PC-3 (cell line): ENCODE results near the gene ASTN2.

Experiments
- CTCF ChIP-seq: fragments of 300-600 bp; sonication (generic); conservative IDR thresholded peaks from 2 replicates; pipeline ENCODE4 v1.5.1; 2017; ENCODE audit warnings: antibody characterized with exemption, low read depth, mild to moderate bottlenecking, low read length
- EZH2 ChIP-seq: fragments of 300-600 bp; sonication (generic); IDR thresholded peaks from one replicate; pipeline ENCODE4 v1.6.1; 2017; ENCODE audit warnings: antibody characterized with exemption, mild to moderate bottlenecking, low read length; ENCODE audit not compliant: unreplicated experiment
- EZH2phosphoT487 ChIP-seq: fragments of 300-600 bp; sonication (generic); IDR thresholded peaks from 2 replicates; pipeline ENCODE4 v1.6.1; 2018; ENCODE audit warnings: mild to moderate bottlenecking, antibody characterized with exemption, low read length, borderline replicate concordance

- TF ChIP-seq CTCF (no peak), EZH2phosphoT487 (no peak), EZH2 (no peak)
These were observed 840.7 kb downstream of the ASTN2 start for GRCh38 chr9:116574027-116574679.
